Measurements from ENCODE around the gene SDS. TPM values are rescaled to one million over a fixed set of nuclear protein-coding genes. Genes with fewer than 3 reads are reported as not detected.

SDS gene
- total RNA-seq, 2 experiments from 2014 or later, result not detected

- POLR2A ChIA-PET, result no interaction called here
- CTCF ChIA-PET, result no interaction called here
Measured at GRCh38 chr12:113386866-113387566, 16.7 kb downstream of the SDS start.

- ChIA-PET CTCF (no interaction called here), POLR2A (no interaction called here)
Measured at GRCh38 chr12:113385282-113385882, 18.3 kb downstream of the SDS start.

- CTCF ChIA-PET, result no interaction called here
- POLR2A ChIA-PET, result no interaction called here
Measured at GRCh38 chr12:113384778-113385177, 18.9 kb downstream of the SDS start.

GRCh38 chr12:113382206-113382605, 21.5 kb downstream of the SDS start:
- CTCF ChIA-PET, result no interaction called here
- POLR2A ChIA-PET, result interaction anchor here (0.5 kb wide), 1 partner anchor 10 kb away, joined by 3 read pairs; no protein-coding TSS in a partner anchor

- ChIA-PET CTCF (no interaction called here), POLR2A (no interaction called here)
Measured at GRCh38 chr12:113381220-113381619, 22.5 kb downstream of the SDS start.

GRCh38 chr12:113378291-113378690, 25.4 kb downstream of the SDS start:
- CTCF ChIA-PET, result no interaction called here
- POLR2A ChIA-PET, result no interaction called here

- ChIA-PET CTCF (interaction anchor here (0.6 kb wide), 1 partner anchor 178 kb away, joined by 3 read pairs; no protein-coding TSS in a partner anchor), POLR2A (no interaction called here)
Measured at GRCh38 chr12:113374823-113375428, 28.8 kb downstream of the SDS start.

GRCh38 chr12:113373969-113374368, 29.7 kb downstream of the SDS start:
- CTCF ChIA-PET, result no interaction called here
- POLR2A ChIA-PET, result no interaction called here

- ChIA-PET CTCF (no interaction called here), POLR2A (no interaction called here)
Measured at GRCh38 chr12:113373440-113373839, 30.2 kb downstream of the SDS start.

- ChIA-PET POLR2A (no interaction called here), CTCF (no interaction called here)
Measured at GRCh38 chr12:113372371-113372770, 31.3 kb downstream of the SDS start.

- ChIA-PET POLR2A (no interaction called here), CTCF (no interaction called here)
Measured at GRCh38 chr12:113371808-113372207, 31.9 kb downstream of the SDS start.

- CTCF ChIA-PET, result no interaction called here
Measured at GRCh38 chr12:113370923-113371682, 32.6 kb downstream of the SDS start.

GRCh38 chr12:113369391-113369985, 34.2 kb downstream of the SDS start:
- ChIA-PET POLR2A (no interaction called here), CTCF (no interaction called here)

More at GRCh38 chr12:113370923-113371682, 32.6 kb downstream of the SDS start:
- POLR2A ChIA-PET, result no interaction called here

- ChIA-PET POLR2A (no interaction called here), CTCF (no interaction called here)
Measured at GRCh38 chr12:113368331-113368730, 35.4 kb downstream of the SDS start.

- ChIA-PET POLR2A (no interaction called here), CTCF (interaction anchor here (0.6 kb wide), 1 partner anchor 267 kb away, joined by 3 read pairs; no protein-coding TSS in a partner anchor)
Measured at GRCh38 chr12:113366827-113367226, 36.9 kb downstream of the SDS start.

GRCh38 chr12:113365639-113366395, 37.9 kb downstream of the SDS start:
- ChIA-PET CTCF (no interaction called here), POLR2A (no interaction called here)

- POLR2A ChIA-PET, result no interaction called here
- CTCF ChIA-PET, result no interaction called here
Measured at GRCh38 chr12:113364698-113365097, 39.0 kb downstream of the SDS start.

GRCh38 chr12:113361574-113362370, 41.9 kb downstream of the SDS start:
- POLR2A ChIA-PET, result no interaction called here
- CTCF ChIA-PET, result no interaction called here
